CD1c-positive myeloid dendritic cell (primary cell): ENCODE data around the gene SIMC1.
"Not testable (repeated sequence)": the region's sequence is repeated elsewhere in the genome, so short reads cannot be mapped to it uniquely, and the experiment has no call there.

Experiments used
- DNase-seq: peaks from one replicate; pipeline ENCODE4 v3.0.0-alpha.2; 2016; ENCODE audit errors: extremely low spot score

Gene SIMC1

DNA sequence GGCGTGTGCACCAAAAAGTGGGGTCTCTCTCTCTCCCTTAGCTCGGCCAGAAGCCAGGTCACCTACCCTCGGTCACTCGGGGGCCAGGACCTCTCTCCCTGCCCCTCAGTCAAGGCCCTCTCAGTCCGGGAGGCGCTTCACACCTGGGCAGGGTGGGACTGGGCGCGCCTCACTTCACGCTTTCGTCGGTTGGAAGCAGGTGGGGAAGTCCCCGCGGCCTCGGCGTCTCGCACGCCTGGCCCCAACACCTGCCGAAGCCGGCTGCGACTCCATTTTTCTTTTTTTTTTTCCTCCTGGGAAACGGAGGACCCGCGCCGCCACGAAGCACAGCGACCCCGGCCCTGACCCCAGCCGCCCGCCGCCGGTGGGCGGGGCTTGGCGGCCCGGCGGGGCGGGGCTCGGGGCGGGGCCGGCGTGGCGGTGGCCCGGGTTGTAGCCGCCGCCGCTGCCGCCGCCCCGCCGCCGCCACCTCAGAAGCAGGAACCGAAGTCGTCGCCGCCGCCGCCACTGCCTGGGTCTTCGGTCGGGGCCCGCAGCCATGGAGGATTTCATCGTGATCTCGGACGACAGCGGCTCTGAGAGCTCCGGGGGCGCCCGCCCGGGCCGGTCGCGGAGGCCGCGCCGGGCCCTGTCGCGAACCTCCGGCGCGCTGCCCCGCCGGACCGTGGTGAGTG lies at the start of gene SIMC1:
Gene SIMC1, plus strand, starts transcription at position 454 of the 674 bp plus-strand sequence. Its CDS starts 85 bp downstream, at position 539.
- DNase-seq, result peak; percentile 48

DNA sequence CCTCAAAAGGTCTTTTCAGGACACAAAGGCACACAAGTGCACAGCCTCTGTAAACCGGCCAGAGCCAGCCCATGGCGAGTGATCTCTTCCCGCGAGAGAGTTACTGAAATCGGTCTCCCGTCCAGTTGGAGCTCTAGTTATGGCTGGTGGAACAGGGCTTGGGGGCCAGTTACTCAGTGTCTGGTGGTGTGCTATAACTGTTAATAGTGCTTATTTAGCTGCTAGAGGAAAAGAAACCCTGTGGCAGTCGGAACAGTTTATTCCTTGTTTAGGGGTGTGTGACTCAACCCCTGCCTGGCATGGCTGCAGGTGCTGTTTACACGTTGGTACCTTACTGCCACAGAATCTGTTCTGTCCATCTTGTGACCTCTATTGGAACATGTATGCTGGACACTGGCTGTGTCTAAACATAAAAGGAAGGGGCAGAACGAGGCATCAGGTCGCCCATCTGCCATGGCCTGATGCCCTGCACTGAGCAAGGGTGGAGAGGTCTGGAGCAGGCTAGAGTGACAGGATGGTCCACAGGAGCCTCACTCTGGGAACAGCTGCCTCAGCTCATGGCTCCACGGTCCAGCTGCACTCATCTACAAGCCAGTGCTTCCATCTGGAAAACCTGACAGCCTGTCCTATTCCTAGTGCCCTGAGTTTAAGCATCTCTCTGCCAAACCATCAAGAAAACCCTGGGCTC lies 49.6 kb upstream of the SIMC1 start:
- DNase-seq, result no peak

GRCh38 chr5:176189857-176190256 lies 48.4 kb upstream of the SIMC1 start:
- DNase-seq, result no peak

DNA sequence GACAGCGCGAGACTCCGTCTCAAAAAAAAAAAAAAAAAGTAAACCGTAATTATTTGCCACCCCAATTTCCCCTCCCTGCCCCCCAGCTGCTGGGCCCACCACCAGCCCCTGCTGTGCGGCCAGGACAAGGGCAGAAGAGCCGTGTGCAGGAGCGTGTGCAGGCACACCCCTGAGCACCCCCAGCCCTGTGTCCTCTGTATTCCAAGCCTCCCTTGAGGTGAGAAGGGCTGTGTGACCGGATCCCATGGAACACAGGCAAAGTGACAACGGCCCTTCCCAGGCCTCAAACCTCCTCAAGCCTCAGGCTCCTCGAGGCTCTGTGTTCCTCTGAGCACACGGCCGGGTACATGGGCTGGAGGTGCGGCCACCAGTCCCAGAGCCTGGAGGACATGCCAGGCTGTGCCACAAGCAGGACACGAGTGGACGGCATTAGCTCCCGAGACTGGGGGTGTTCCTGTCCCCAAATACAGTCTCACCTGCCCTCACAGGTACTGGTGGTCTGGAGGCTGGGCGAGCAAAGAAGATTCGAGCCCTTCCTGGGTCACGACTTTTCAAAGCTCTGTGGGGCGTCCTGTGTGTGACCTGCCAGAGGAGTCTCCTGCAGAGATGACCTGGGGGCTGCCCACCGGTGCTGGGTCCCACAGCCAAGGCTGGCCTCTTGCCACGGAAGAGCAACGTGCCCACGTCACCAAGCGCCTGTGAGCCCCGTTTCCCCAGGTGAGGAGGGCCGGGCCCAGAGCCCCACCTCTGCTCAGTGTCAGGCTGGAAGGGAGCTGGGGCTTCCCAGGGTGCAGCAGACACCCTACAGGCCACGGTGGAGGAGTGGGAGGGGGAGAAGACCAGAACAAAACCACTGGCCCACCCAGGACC lies 47.1 kb upstream of the SIMC1 start:
- DNase-seq, result no peak

DNA sequence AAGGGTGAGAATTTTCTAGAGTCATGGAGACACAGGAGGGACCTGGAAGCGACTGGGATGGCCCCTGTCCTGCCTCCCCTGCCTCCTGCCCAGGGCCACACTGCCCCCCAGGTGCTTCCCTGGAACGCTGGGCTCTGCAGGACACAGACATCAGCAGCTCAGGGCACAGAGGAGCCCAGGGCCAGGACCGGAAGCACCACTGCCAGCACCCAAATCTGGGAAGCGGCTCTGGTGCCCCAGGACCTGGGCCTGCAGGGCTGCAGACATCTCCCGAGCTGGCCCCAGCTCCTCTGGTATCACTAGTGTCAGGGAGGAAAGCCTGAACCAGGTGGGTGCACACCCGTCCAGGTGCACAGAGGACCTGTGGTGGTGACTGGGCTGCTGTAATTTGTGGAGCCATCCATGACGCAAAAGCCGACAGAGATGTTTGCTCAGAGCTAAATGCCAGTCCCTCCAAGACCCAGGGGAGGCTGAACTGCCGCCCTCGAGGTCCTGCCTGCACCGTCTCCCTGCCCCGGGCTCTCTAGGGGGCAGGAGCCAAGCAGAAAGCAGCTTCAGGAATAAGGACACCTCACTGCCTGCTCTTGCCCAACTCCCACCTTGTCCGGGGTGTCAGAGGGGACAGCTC lies 46.0 kb upstream of the SIMC1 start:
- no peak for DNase-seq

DNA sequence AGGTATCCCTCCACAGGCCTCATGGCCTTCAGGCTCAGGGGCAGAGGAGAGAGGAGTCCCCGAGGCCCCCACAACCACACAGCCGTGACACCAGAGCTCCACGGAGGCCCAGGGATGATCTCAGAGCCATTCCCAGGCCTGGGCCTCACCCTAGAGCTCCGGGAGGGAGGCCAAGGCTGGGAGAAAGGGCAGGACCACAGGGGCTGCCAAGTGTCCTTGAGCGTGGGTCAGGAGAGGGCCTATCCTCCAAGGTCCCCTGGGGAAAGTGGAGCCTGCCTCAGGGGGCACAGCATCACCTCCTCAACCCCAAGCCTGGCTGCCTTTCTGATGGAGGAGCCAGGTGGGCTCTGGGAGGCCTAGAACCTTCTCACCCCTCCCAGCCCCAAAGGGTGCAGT lies 45.5 kb upstream of the SIMC1 start:
- DNase-seq, result not testable (repeated sequence)

GRCh38 chr5:176193636-176194035 lies 44.6 kb upstream of the SIMC1 start:
- not testable (repeated sequence) for DNase-seq

GRCh38 chr5:176194238-176195083 lies 43.8 kb upstream of the SIMC1 start:
- not testable (repeated sequence) for DNase-seq

DNA sequence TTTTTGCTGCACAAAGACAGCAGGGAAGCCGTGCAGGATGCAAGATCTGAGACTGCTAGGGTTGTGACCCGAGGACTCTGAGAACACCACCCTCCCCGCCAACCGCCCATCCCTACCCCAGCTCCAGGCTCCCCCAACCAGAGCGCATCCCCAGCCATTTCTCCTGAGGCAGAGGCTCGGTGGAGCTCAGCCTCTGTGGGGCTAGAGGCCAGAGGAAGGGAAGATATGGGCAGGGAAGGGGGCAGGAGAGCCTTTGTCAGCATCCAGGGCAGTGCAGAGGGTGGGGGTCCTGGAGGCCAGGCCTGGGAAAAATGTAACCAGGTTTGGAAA lies 43.2 kb upstream of the SIMC1 start:
- DNase-seq, result not testable (repeated sequence)

DNA sequence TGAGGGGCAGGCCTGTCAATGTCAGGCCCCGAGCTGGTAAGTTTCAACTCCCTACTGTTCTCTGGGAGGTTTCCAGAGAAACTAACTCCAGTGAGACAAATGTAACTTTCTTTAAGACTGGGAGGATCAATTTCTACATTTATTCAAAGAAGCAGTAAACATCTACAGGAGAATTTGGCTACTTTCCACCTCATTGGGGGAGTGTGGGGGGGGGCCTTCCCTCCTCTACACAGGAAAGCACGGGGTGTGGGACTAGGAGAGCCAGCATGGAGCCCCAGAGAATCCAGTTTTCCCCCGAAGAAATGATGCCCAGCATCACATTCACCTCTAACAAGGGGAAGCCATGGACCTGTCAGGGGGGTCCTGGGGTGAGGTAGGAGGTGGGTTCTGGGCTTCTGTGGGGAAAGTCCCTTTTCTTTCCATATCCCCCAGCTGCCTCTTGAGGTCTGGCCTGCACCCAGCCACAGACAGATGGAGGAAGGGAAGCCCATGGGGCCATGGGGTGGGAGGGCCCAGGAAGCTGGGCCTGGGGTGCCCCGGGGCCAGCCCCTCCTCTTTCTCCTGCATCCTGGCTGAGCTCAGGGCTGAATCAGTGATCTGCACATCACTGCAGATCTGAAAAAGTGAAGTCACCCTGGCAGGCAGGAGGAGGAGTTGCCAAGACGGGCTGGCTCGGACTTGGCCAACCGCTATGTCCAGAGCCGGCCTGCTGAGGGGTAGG lies 42.6 kb upstream of the SIMC1 start:
- not testable (repeated sequence) for DNase-seq

- not testable (repeated sequence) for DNase-seq
These were observed 41.4 kb upstream of the SIMC1 start for GRCh38 chr5:176196781-176197180.

DNA sequence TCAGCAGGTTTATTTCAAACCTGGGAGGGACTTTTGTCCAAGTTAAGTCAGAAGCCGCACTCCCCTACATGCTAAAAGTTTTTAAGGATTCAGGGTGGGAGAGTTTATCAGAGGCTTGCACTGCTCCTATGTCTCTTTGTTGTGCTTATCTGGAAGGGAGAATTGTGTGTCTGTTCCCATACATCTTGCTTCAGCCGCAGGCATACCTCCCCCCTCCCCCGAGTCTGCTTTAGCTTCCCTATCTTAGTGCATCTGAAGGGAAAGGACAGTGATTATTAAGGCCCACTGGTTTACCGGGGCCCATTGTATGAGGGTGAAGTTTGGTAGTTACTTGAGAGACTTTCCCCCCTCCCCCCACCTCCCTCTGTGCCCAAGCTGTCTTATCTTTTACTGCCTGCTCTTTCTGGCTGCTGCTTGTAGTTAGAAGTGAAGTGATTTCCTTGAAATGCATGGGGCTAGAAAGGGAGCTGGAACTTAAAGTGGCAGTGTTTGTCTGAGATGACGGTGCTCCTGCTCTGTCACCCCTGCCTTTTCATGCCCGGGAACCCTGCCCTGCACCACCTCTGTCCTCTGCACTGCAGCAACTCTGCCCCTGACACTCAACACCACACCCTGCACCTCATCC lies 40.9 kb upstream of the SIMC1 start:
- DNase-seq, result not testable (repeated sequence)

- not testable (repeated sequence) for DNase-seq
These were observed 39.9 kb upstream of the SIMC1 start for GRCh38 chr5:176198299-176198698.

DNA sequence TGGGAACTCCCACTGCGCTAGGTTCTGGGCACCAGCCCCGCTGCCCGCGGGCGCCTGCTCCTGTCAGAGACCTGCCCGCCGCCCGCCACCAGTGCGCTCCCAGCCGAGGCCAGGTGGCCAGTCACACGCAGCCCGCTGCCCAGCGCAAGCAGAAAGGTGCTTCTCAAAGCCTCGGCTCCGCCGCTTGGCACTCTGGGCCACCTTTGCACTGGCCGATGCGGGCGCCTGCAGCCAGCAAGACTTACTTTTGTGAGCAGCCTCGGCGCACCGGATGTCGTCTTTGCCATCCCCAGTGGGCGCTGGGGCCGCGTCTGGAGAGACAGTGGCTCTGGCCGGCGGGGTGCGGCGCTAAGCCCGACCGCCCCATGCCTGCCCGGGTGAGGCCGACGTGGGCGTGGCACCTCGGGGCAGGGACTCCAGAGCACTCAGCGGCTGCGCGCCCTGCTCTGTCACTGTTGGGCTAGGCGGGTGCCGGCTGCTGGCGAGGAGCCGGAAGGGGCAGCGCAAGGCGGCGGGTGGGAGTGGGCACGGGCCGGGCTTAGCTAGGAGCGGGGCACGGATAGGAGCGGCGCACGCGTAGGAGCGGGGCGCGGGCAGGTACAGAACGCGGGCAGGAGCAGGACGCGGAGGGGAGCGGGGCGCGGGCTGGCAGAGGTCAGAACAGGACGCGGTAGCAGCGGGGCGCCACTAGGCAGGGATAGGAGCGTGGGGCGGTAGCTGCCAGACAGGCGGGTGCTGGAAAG lies 39.1 kb upstream of the SIMC1 start:
- DNase-seq, result not testable (repeated sequence)

DNA sequence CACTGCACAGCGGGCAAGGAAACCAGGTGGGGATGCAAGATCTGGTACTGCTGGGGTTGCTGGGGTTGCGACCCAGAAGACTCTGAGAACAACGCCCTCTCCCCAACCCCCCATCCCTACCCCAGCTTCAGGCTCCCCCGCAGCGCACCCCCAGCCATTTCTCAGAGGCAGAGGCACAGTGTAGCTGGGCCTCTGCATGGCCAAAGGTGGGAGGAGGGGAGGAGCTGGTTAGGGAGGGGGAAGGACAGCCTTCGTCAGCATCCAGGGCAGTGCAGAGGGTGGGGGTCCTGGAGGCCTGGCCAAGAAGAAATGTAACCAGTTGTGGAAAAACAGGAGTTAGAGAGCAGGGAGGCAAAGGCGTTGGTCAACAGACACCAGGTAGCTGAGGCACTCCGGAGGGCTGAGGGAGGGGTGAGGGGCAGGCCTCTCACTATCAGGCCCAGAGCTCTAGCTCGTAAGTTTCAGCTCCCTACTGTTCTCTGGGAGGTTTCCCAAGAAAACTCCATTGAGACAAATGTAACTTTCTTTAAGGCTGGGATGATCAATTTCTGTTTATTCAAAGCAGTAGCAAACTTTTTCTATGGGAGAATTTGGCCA lies 38.3 kb upstream of the SIMC1 start:
- not testable (repeated sequence) for DNase-seq

- no peak for DNase-seq
These were observed 36.4 kb upstream of the SIMC1 start for GRCh38 chr5:176201811-176202210.

DNA sequence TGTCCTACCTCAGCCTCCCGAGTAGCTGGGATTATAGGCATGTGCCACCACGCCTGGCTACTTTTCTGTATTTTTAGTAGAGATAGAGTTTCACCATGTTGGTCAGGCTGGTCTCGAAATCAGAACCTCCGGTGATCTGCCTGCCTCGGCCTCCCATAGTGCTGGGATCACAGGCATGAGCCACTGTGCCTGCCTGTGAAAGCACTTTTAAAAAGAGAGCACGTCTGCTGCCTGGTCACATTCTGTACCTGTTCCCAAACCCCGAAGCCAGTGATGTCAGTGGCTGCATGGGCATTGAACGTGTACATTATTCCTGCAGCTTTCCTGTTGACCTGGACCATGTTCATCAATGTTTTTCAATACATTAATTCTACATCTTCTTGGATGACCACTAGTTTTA lies 35.1 kb upstream of the SIMC1 start:
- no peak for DNase-seq

DNA sequence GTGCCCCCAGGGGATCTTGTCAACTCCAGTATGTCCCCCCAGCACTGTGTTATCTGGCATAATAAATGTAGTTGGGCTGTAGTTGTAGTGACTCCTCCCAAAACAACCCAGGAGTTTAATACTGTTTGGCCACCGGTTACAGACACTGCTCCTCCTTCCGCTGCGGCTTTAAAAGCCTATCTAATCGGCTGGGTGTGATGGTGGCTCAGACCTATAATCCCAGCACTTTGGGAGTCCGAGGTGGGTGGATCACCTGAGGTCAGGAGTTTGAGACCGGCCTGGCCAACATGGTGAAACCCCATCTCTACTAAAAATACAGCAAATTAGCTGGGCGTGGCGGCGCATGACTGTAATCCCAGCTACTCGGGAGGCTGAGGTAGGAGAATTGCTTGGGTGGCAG lies 34.7 kb upstream of the SIMC1 start:
- not testable (repeated sequence) for DNase-seq
